ENCODE measurements around the gene SRGAP2C. TPM values are rescaled to one million over a fixed set of nuclear protein-coding genes. Genes with fewer than 3 reads are reported as not detected.
"Not testable (repeated sequence)": the region's sequence is repeated elsewhere in the genome, so short reads cannot be mapped to it uniquely, and the experiment has no call there.

SRGAP2C gene
- total RNA-seq, 1 experiment from 2014 or later: 36.6 TPM

DNA sequence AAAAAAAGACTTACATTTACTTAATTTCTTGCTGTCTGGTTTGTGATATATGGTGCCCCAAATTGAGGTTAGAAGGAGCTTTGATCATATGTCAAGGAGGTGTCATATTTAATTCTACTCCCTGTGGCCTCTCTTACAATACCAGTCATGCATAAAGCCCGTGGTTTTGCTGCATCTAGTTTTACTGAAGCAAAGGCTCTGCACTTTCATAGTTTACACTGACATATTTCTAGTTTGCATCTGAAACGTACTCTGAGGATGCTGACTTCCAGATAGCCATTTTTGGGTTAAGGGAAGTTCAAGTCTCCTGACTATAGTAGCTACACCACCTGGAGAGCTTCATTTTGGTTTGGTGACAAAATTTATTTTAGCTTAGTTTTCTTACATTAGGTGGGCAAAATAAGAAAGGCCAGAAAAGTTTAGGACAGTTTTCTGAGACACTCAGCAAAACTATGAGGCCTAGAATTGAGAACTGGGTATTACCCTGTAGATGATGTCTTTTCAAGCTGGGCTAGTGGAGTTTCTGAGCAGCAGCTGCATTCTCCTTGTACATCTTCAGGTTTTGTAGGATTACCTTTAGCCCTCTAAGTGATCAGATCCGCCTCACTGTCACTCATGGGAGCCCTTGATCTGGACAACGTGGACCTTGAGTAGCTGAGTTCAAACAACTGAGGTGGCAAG, 47.8 kb downstream of the SRGAP2C start:
- H3K9me3 Mint-ChIP-seq (ENCODE audit: unreplicated experiment); CTCF ChIA-PET; H3K4me3 Mint-ChIP-seq (ENCODE audit: unreplicated experiment); intact Hi-C loops (cut with micrococcal nuclease); H3K27me3 Mint-ChIP-seq (ENCODE audit: insufficient read depth, unreplicated experiment); DNase-seq (ENCODE audit: unreplicated experiment); BruUV-seq (replicated peaks); H3K4me1 Mint-ChIP-seq (ENCODE audit: insufficient read depth, unreplicated experiment); POLR2A ChIA-PET; H3K27ac Mint-ChIP-seq (ENCODE audit: low read depth, unreplicated experiment); H3K36me3 Mint-ChIP-seq (ENCODE audit: insufficient read depth, unreplicated experiment): not testable (repeated sequence)

DNA sequence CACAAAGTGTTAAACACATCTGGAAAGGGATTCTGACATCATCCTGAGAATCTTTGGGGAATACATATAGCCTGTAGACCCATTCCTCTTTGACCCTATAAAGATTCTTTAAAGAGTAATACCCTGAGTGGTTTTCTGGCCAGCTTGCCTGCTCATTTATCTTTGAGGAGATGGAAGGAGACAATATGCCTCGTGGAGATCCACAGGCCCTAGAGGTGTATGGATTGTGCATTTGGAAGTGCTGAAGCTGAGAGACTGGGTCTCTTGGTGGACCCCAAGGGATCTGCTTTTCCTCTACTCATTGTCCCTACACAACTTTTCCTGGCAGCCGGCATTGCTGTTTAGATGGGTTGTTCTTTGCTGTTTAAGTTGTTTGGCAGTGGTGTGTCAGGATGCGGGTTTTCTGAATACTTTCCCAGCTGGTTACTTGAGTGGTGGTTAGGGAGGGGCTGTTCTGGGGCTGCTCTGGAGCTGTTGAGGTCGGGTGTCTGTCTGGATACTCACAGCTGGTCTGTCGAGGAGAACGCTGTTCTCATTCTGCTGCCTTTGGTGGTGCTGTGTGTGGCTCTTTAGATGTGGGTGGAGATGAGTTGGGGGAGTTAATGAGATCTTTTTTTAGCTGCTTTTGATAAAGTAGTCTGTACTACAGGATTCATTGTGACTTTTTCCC, 49.5 kb downstream of the SRGAP2C start:
- H3K27me3 Mint-ChIP-seq (ENCODE audit: insufficient read depth, unreplicated experiment); DNase-seq (ENCODE audit: unreplicated experiment); CTCF ChIA-PET; H3K36me3 Mint-ChIP-seq (ENCODE audit: insufficient read depth, unreplicated experiment); H3K9me3 Mint-ChIP-seq (ENCODE audit: unreplicated experiment); H3K27ac Mint-ChIP-seq (ENCODE audit: low read depth, unreplicated experiment); BruUV-seq (replicated peaks); H3K4me3 Mint-ChIP-seq (ENCODE audit: unreplicated experiment); POLR2A ChIA-PET; intact Hi-C loops (cut with micrococcal nuclease); H3K4me1 Mint-ChIP-seq (ENCODE audit: insufficient read depth, unreplicated experiment): not testable (repeated sequence)

DNA sequence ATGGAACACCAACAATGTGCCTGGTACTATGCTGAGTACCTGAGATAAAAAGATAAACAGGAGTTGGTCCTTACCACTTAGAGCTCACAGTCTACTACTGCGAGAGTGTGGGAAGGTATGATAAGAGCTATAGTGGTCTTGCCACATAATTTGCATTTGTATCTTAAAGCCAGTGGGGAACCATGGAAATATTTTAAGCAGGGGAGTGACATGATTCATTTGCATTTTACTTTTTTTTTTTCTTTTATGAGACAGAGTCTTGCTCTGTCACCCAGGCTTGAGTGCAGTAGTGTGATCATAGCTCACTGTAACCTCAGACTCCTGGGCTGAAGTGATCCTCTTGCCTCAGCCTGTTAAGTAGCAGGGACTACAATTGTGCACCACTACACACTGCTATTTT, 53.6 kb downstream of the SRGAP2C start:
- POLR2A ChIA-PET; intact Hi-C loops (cut with micrococcal nuclease); BruUV-seq (replicated peaks); H3K27me3 Mint-ChIP-seq (ENCODE audit: insufficient read depth, unreplicated experiment); H3K4me1 Mint-ChIP-seq (ENCODE audit: insufficient read depth, unreplicated experiment); H3K36me3 Mint-ChIP-seq (ENCODE audit: insufficient read depth, unreplicated experiment); H3K9me3 Mint-ChIP-seq (ENCODE audit: unreplicated experiment); CTCF ChIA-PET; DNase-seq (ENCODE audit: unreplicated experiment); H3K27ac Mint-ChIP-seq (ENCODE audit: low read depth, unreplicated experiment); H3K4me3 Mint-ChIP-seq (ENCODE audit: unreplicated experiment): not testable (repeated sequence)

- BruUV-seq (replicated peaks); H3K4me1 Mint-ChIP-seq (ENCODE audit: insufficient read depth, unreplicated experiment); POLR2A ChIA-PET; intact Hi-C loops (cut with micrococcal nuclease); H3K36me3 Mint-ChIP-seq (ENCODE audit: insufficient read depth, unreplicated experiment); H3K9me3 Mint-ChIP-seq (ENCODE audit: unreplicated experiment); H3K27ac Mint-ChIP-seq (ENCODE audit: low read depth, unreplicated experiment); DNase-seq (ENCODE audit: unreplicated experiment); H3K4me3 Mint-ChIP-seq (ENCODE audit: unreplicated experiment); CTCF ChIA-PET; H3K27me3 Mint-ChIP-seq (ENCODE audit: insufficient read depth, unreplicated experiment): not testable (repeated sequence)
These were observed 59.1 kb downstream of the SRGAP2C start for GRCh38 chr1:121243913-121244312.

- H3K27ac Mint-ChIP-seq (ENCODE audit: low read depth, unreplicated experiment); H3K4me1 Mint-ChIP-seq (ENCODE audit: insufficient read depth, unreplicated experiment); H3K27me3 Mint-ChIP-seq (ENCODE audit: insufficient read depth, unreplicated experiment); H3K4me3 Mint-ChIP-seq (ENCODE audit: unreplicated experiment); H3K36me3 Mint-ChIP-seq (ENCODE audit: insufficient read depth, unreplicated experiment); CTCF ChIA-PET; BruUV-seq (replicated peaks); DNase-seq (ENCODE audit: unreplicated experiment); H3K9me3 Mint-ChIP-seq (ENCODE audit: unreplicated experiment); intact Hi-C loops (cut with micrococcal nuclease); POLR2A ChIA-PET: not testable (repeated sequence)
These were observed 61.6 kb downstream of the SRGAP2C start for GRCh38 chr1:121246399-121246798.

- BruUV-seq (replicated peaks); H3K9me3 Mint-ChIP-seq (ENCODE audit: unreplicated experiment); CTCF ChIA-PET: not testable (repeated sequence)
These were observed 67.9 kb downstream of the SRGAP2C start for GRCh38 chr1:121252656-121253055.

DNA sequence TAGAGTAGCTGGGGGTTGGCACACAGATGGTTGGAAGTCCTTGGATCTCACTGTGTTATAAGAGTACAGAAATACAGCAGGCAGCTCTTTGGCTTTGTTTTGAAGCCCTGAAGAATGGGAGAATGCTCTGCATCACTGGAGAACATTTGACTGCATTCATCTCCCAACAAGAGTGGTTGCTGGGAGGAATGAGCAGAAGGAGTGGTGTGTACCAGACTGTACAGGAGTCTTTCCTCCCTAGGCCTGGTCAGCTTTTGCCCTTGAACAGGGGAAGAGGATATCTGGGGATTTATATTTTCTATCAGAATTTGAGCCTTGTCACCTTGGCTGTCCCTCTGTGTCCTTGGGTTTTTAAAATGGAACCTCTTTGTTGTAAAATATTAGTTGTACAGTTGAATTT, 69.8 kb downstream of the SRGAP2C start:
- DNase-seq (ENCODE audit: unreplicated experiment); H3K4me1 Mint-ChIP-seq (ENCODE audit: insufficient read depth, unreplicated experiment); intact Hi-C loops (cut with micrococcal nuclease); H3K9me3 Mint-ChIP-seq (ENCODE audit: unreplicated experiment); H3K4me3 Mint-ChIP-seq (ENCODE audit: unreplicated experiment); H3K36me3 Mint-ChIP-seq (ENCODE audit: insufficient read depth, unreplicated experiment); POLR2A ChIA-PET; H3K27me3 Mint-ChIP-seq (ENCODE audit: insufficient read depth, unreplicated experiment); CTCF ChIA-PET; BruUV-seq (replicated peaks); H3K27ac Mint-ChIP-seq (ENCODE audit: low read depth, unreplicated experiment): not testable (repeated sequence)

More at GRCh38 chr1:121252656-121253055, 67.9 kb downstream of the SRGAP2C start:
- H3K27me3 Mint-ChIP-seq (ENCODE audit: insufficient read depth, unreplicated experiment); intact Hi-C loops (cut with micrococcal nuclease); DNase-seq (ENCODE audit: unreplicated experiment); H3K27ac Mint-ChIP-seq (ENCODE audit: low read depth, unreplicated experiment); H3K4me3 Mint-ChIP-seq (ENCODE audit: unreplicated experiment); POLR2A ChIA-PET; H3K36me3 Mint-ChIP-seq (ENCODE audit: insufficient read depth, unreplicated experiment); H3K4me1 Mint-ChIP-seq (ENCODE audit: insufficient read depth, unreplicated experiment): not testable (repeated sequence)

GRCh38 chr1:121257632-121258031, 72.9 kb downstream of the SRGAP2C start:
- DNase-seq (ENCODE audit: unreplicated experiment); H3K4me1 Mint-ChIP-seq (ENCODE audit: insufficient read depth, unreplicated experiment); intact Hi-C loops (cut with micrococcal nuclease); H3K4me3 Mint-ChIP-seq (ENCODE audit: unreplicated experiment); CTCF ChIA-PET; POLR2A ChIA-PET; H3K36me3 Mint-ChIP-seq (ENCODE audit: insufficient read depth, unreplicated experiment); H3K9me3 Mint-ChIP-seq (ENCODE audit: unreplicated experiment); H3K27me3 Mint-ChIP-seq (ENCODE audit: insufficient read depth, unreplicated experiment); H3K27ac Mint-ChIP-seq (ENCODE audit: low read depth, unreplicated experiment); BruUV-seq (replicated peaks): not testable (repeated sequence)

DNA sequence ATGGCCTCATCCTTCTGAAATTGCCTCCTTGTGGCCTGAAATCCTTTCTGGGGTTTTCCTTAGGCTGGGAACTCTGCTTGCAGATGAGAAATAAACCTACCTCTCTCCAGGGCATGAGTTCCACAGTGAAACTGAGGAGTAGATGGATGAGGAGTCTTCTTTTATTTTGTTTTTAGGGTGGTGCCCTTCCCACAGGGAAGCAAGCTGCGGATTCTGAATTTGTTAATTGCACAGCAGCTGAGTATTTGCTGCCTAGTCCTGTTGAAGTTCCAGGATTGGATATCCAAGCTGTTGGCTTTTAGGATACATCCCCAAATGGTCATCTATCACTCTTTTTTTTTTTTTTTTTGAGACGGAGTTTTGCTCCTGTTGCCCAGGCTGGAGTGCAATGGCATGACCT, 73.4 kb downstream of the SRGAP2C start:
- H3K9me3 Mint-ChIP-seq (ENCODE audit: unreplicated experiment); H3K4me3 Mint-ChIP-seq (ENCODE audit: unreplicated experiment); CTCF ChIA-PET; intact Hi-C loops (cut with micrococcal nuclease); H3K36me3 Mint-ChIP-seq (ENCODE audit: insufficient read depth, unreplicated experiment); POLR2A ChIA-PET; DNase-seq (ENCODE audit: unreplicated experiment); H3K4me1 Mint-ChIP-seq (ENCODE audit: insufficient read depth, unreplicated experiment); BruUV-seq (replicated peaks); H3K27me3 Mint-ChIP-seq (ENCODE audit: insufficient read depth, unreplicated experiment); H3K27ac Mint-ChIP-seq (ENCODE audit: low read depth, unreplicated experiment): not testable (repeated sequence)
